HG03378 (cell line): ENCODE measurements around the gene MBLAC1.
"Not testable (repeated sequence)": the region's sequence is repeated elsewhere in the genome, so short reads cannot be mapped to it uniquely, and the experiment has no call there.

ENCODE experiments used
- ATAC-seq: cut with Tn5 transposase; IDR thresholded peaks from one replicate; pipeline ENCODE4 v1.9.1; 2021; ENCODE audit warnings: mild to moderate bottlenecking, moderate library complexity; ENCODE audit not compliant: unreplicated experiment

MBLAC1 gene

GRCh38 chr7:100122067-100122466 lies 4.7 kb upstream of the MBLAC1 start:
- ATAC-seq, result no peak

GRCh38 chr7:100122568-100122967 lies 4.2 kb upstream of the MBLAC1 start:
- no peak for ATAC-seq

GRCh38 chr7:100124301-100125230 lies 2.2 kb upstream of the MBLAC1 start:
- ATAC-seq, result no peak

DNA sequence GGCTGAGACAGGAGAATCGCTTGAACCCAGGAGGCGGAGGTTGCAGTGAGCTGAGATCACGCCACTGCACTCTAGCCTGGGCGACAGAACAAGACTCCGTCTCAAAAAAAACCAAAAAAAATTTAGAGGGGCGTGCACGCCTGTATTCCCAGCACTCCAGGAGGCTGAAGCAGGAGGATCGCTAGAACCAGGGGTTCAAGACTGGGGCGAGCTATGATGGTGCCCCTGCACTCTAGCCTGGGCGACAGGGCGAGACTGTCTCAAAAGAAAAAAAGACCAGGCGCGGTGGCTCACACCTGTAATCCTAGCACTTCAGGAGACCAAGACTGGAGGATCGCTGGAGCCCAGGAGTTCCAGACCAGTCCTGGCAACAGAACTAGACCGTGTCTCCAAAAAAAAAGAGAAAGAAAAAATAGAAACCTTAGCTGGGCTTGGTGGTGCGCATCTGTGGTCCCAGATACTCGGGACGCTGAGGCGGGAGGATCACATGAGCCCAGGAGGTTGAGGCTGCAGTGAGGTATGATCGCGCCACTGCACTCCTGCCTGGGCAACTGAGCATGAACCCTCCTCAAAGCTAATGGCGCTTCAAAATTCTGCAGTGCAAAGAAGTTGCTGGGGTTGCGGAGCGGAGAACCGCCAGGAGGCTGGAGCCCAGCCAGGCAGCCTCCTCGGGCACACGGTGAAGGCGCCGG lies 382 bp upstream of the MBLAC1 start:
- peak; percentile 23 for ATAC-seq

DNA sequence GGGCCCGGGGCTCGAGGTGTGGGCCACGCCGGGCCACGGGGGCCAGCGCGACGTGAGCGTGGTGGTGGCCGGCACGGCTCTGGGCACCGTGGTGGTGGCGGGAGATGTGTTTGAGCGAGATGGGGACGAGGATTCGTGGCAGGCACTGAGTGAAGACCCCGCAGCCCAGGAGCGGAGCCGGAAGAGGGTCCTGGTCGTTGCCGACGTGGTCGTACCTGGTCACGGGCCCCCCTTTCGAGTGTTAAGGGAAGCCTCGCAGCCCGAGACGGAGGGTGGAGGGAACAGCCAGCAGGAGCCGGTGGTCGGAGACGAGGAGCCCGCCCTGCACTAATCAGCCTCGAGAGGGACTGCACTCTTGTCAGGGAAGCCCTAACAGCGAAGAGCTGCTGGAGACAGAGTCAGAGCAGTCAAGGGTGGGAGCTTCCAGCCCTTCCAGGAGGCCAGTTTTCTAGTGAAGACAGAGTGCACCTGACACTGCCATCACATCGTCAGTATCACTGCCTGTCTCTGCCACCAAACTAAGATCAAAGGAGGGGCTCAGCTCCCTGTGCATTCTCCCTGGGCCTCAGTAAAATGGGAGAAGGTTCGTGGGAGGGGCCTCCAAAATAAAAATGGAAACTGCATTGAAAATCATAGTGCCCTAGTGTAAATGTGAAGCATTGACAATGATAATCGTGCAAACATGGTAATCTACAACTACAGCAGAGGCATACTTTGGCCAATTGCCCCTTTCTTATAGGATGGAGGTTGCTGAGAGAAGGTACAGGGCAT lies 1.3 kb downstream of the MBLAC1 start:
- ATAC-seq, result no peak

DNA sequence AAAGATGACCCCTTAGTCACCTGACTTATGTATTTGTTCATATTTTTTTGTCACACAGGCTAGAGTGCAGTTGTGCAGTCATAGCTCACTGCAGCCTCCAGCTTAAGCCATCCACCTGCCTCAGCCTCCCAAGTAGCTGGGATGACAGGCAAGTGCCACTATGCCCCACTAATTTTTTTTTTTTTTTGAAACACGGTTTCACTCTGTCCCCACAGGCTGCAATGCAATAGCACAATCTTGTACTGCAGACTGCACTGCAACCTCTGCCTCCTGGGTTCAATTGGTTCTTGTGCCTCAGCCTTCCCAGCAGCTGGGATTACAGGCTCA lies 1.8 kb downstream of the MBLAC1 start:
- no peak for ATAC-seq

GRCh38 chr7:100130220-100130607 lies 3.4 kb downstream of the MBLAC1 start:
- ATAC-seq, result not testable (repeated sequence)

DNA sequence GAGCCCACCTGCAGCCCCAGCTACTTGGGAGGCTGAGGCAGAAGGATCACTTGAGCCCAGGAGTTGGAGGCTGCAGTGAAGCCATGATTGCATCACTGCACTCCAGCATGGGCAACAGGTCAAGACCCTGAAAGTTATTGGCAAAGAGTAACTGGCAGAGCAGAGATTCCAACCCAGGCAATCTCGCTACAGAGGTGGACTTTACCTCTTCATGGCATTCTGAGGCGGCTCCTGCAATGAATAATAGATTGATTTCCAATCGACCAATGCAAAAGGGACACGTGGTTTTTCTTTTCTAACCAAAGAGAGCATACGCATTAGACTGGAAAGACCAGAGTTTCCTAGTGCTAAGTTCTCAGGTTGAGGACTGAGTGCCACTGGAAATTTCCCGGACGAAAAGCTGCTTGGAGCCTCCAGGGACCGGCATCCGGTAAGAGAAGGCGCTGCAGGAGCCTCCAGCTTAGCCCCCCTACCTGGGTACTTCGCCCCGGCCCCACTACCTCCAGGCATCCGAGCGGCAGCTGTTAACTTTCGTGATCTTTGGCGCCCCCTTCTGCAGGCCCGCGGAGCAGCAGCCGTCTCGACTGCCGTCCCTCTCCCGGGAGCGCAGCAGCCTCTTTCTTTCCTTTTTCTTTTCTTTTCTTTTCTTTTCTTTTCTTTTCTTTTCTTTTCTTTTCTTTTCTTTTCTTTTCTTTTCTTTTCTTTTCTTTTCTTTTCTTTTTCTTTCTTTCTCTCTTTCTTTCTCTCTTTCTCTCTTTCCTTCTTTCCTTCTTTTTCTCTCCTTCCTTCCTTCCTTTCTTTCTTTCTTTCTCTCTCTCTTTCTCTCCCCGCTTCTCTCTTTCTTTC lies 4.1 kb downstream of the MBLAC1 start:
- no peak for ATAC-seq

GRCh38 chr7:100132126-100132525 lies 5.4 kb downstream of the MBLAC1 start:
- ATAC-seq, result no peak

DNA sequence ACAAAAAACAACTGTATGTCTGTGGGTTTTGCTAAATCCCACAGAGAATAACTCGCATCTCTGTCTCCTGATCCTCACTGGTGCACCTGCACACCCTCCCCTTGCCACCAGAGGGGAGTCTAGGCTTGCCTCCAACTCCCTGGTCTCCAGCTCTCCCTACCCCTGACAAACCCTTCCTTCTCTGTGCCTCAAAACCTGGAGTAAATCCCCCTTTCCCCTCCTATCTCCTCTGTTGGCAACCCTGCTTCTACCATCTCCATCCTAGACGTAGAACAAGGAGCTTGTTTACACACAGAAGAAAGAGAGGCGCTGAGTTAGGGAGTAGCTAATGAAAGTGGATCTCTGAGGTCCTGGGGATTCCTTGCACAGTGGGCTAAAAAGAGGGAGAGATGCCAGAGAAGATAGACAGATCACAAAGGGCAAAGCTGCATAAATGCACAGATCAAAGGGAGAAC lies 6.0 kb downstream of the MBLAC1 start:
- ATAC-seq, result no peak

- ATAC-seq, result no peak
These were observed 11.3 kb downstream of the MBLAC1 start for GRCh38 chr7:100137851-100138760.

DNA sequence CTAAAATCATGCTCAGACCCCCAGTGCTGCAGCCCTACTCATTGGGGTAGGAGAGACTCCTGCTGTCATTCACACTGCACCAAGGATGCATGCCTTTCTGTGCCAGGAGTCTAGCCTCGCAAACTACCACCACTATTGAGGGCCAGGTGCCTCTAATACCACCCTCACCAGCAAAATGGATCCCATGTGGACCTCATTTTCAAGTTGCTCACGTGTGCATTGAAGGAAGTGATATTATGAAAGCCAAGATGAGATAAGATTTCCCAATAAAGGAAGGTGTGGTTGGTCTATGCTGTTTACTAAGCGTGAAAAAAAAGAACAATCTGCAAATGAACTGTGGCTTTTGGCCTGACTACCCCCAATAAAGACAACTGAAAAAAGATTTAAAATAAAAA lies 14.8 kb downstream of the MBLAC1 start:
- ATAC-seq, result no peak

DNA sequence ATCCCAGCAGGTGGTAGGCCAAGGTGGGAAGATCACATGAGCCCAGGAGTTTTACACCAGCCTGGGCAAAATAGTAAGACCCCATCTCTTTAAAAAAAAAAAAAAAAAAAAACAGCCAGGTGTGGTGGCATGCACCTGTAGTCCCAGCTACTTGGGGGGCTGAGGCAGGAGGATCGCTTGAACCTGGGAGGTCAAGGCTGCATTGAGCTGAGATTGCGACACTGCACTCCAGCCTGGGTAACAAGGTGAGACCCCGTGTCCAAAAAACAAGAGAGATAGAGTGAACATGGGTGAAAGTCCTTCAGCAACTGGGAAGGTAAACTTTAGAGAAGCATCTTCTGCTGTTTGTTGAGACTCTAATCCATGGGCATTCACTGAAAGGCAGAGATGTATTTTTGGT lies 15.7 kb downstream of the MBLAC1 start:
- no peak for ATAC-seq

GRCh38 chr7:100146350-100146749 lies 19.6 kb downstream of the MBLAC1 start:
- not testable (repeated sequence) for ATAC-seq

- ATAC-seq, result no peak
These were observed 20.5 kb downstream of the MBLAC1 start for GRCh38 chr7:100147278-100147677.

DNA sequence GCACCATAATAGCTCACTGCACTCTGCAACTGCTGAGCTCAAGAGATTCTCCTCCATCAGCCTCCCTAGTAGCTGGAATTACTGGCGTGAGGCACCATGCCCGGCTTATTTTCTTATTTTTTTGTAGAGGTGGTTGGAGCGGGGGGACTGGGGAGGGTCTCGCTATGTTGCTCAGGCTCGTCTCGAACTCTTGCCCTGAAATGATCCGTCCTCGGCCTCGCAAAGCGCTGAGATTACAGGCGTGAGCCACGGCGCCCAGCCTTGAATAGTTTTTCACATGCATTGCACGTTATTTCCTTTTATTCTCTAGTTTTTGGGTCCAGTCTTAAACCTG lies 21.4 kb downstream of the MBLAC1 start:
- no peak for ATAC-seq

- peak; percentile 98 for ATAC-seq
These were observed 22.0 kb downstream of the MBLAC1 start, which contains the start of gene LAMTOR4 for GRCh38 chr7:100148559-100149328. Gene LAMTOR4, plus strand, starts transcription at chr7:100148918. Its CDS starts 55 bp downstream, at chr7:100148973.

GRCh38 chr7:100152404-100152803 lies 25.6 kb downstream of the MBLAC1 start:
- no peak for ATAC-seq
